Adrenal gland (tissue), 19 donors: ENCODE measurements around the gene CDH16. TPM values are rescaled to one million over a fixed set of nuclear protein-coding genes. Genes with fewer than 3 reads are reported as not detected.

Experiments used
- DNase-seq, 7 donors: peaks; one replicate each; pipeline ENCODE4 v3.0.0-alpha.2; 2019 to 2020
- H3K27ac ChIP-seq, 5 donors: fragments of 200-600 bp; sonication (generic) in 4 of 5; 1 replicate in 3 of 5; 2 replicates in 2 of 5; pipeline versions ENCODE4 v1.5.1 to v1.8.0; 2016 to 2020; ENCODE audit warnings: mild to moderate bottlenecking in 1 of 5
- H3K27me3 ChIP-seq: fragments of 200-600 bp; 2 replicates; pipeline ENCODE4 v1.8.0; 2021
- H3K36me3 ChIP-seq, 2 donors: fragments of 200-600 bp; replicated peaks in 1 of 2; 1 replicate in 1 of 2; 2 replicates in 1 of 2; pipeline versions ENCODE4 v1.5.1 to v1.8.0; 2018 to 2022
- H3K4me1 ChIP-seq, 2 donors: fragments of 200-600 bp; replicated peaks in 1 of 2; 1 replicate in 1 of 2; 2 replicates in 1 of 2; pipeline versions ENCODE4 v1.5.1 to v1.8.0; 2018 to 2021
- H3K4me3 ChIP-seq, 4 donors: fragments of 200-600 bp; sonication (generic) in 3 of 4; one replicate each; pipeline ENCODE4 v1.5.1; 2016 to 2018
- H3K9me3 ChIP-seq, 3 donors: fragments of 200-600 bp; sonication (generic) in 1 of 3; replicated peaks in 1 of 3; 1 replicate in 2 of 3; 2 replicates in 1 of 3; pipeline versions ENCODE4 v1.5.1 to v1.8.0; 2016 to 2021
- CTCF ChIP-seq, 6 experiments: fragments of 450-650 bp in 4 of 6; fragments of 200-600 bp in 2 of 6; sonication (generic) in 1 of 6; IDR thresholded peaks; 1 replicate in 5 of 6; 2 replicates in 1 of 6; pipeline versions ENCODE4 v1.5.1 to v1.8.0; 2016 to 2021; ENCODE audit warnings: antibody characterized with exemption in 6 of 6, mild to moderate bottlenecking in 2 of 6, moderate library complexity in 1 of 6
- POLR2A ChIP-seq, 2 donors: fragments of 450-650 bp; IDR thresholded peaks; one replicate each; pipeline ENCODE4 v1.6.1; 2017; ENCODE audit warnings: antibody characterized with exemption in 2 of 2, mild to moderate bottlenecking in 2 of 2, moderate library complexity in 1 of 2
- WGBS, 4 donors: extraction: QIAGEN DNeasy Blood & Tissue Kit in 2 of 4; methylation state at CpG; one replicate each; pipeline versions ENCODE4 v1.1.5 to v1.1.7; 2013 to 2017; 5-methylcytosine and 5-hydroxymethylcytosine counted together
- intact Hi-C, 2 donors: fragments of 100-400 bp; cut with DNase I; formaldehyde crosslinking; loops; one replicate each; pipeline versions ENCODE4 v1.14.1 to v1.15.0; 2022 to 2023
- long read RNA-seq, 10 donors: library from polyadenylated mRNA in 3 of 10; unstranded in 2 of 10; stranded (forward) in 1 of 10; transcript quantifications; one replicate each; pipeline ENCODE4 v2.0.0 and lab custom pipeline, GENCODE V29; 2021 to 2026
- polyA plus RNA-seq, 3 donors: library from polyadenylated mRNA; stranded (reverse); fragments of 200-250 nt in 2 of 3; fragments of 350-450 nt in 1 of 3; fragmentation: Illumina TruSeq in 1 of 3; extraction: RNeasy Lipid Tissue Mini Kit (QIAGEN cat#74804) in 1 of 3; gene quantifications; one replicate each; pipeline ENCODE4 v1.2.3, GENCODE V29; 2013 to 2014
- total RNA-seq, 9 donors: library from RNA; depleted of rRNA in 4 of 9; stranded (reverse); fragments of >200 nt in 4 of 9; fragments of 120-200 nt in 1 of 9; fragmentation: NEBNext Ultra II Directional in 1 of 9; extraction: Animal tissue kit (Norgen Biotek cat#: 25700) in 1 of 9; gene quantifications; one replicate each; pipeline versions ENCODE4 v1.1.0 to v1.2.4, GENCODE V29; 2013 to 2023
- donor health status: healthy with polysubstance abuse.
- donor health status: Bipolar disorder and iron deficiency.
- donor health status: DM: yes; HTN: yes; CAD: no.
- donor health status: DM: no; HTN: no; CAD: no.
- donor health status: DM: no; HTN: no; CAD: no.
- donor health status: DM: yes; HTN: yes; CAD: no.

CDH16 gene
- total RNA-seq (under 1 TPM in 1 of 9 donors, not detected in 8; 0.69 TPM), polyA plus RNA-seq (not detected)
- long read RNA-seq, donor 1, partial matches to known transcripts: 7 of 7 reads
- long read RNA-seq, donor 1, other reads (novel, unspliced or antisense): 0 of 7 reads
- long read RNA-seq, donor 2: 0 reads
- long read RNA-seq, donor 3: 0 reads
- long read RNA-seq, donor 4: 0 reads
- long read RNA-seq, donor 5: 0 reads
- long read RNA-seq, donor 6: 0 reads
- long read RNA-seq, donor 7: 0 reads
- long read RNA-seq, donor 8: 0 reads
- long read RNA-seq, donor 9: 0 reads
- long read RNA-seq, donor 10: 0 reads

- no peaks in the 10 kb centered on the region for H3K36me3 ChIP-seq
- peaks cover 4 to 6% of the 10 kb centered on the region in 2 donors for H3K4me1 ChIP-seq
- 64 to 78% (median 75%) methylated on average over 5 to 7 of the region's 7 CpGs for WGBS, 4 donors
- H3K27me3 ChIP-seq: no peaks in the 10 kb centered on the region
- H3K27ac ChIP-seq: no peak within 1 kb of the TSS
- DNase-seq: no peak
- no peak for TF ChIP-seq POLR2A (IDR thresholded peaks at IDR 0.05)
- no peak for TF ChIP-seq CTCF (IDR thresholded peaks at IDR 0.05)
- no peaks in the 10 kb centered on the region for H3K9me3 ChIP-seq
- no peak within 1 kb of the TSS for H3K4me3 ChIP-seq
- intact Hi-C loops: no loop called here
Observed at GRCh38 chr16:66918803-66919568, at the start of gene CDH16. Gene CDH16 (minus strand): TSS chr16:66918885. CDS start chr16:66918065, 820 bp downstream.

- H3K27me3 ChIP-seq: no peaks in the 10 kb centered on the region
- no peak for DNase-seq
- H3K4me1 ChIP-seq: peaks cover 0 to 5% of the 10 kb centered on the region in 2 donors
- WGBS, 4 donors: 64 to 71% (median 71%) methylated on average over 3 to 6 of the region's 6 CpGs; no CpG with 5 or more reads in 1 of the 4 donors
- no peak overlapping the region for H3K4me3 ChIP-seq
- H3K9me3 ChIP-seq: no peaks in the 10 kb centered on the region
- intact Hi-C loops: no loop called here
- TF ChIP-seq CTCF (IDR thresholded peaks at IDR 0.05) (no peak), POLR2A (IDR thresholded peaks at IDR 0.05) (no peak)
- H3K36me3 ChIP-seq: no peaks in the 10 kb centered on the region
- no peak overlapping the region for H3K27ac ChIP-seq
Observed at GRCh38 chr16:66964049-66964448, 45.4 kb upstream of the CDH16 start.

- WGBS, 4 donors: 53 to 76% (median 56%) methylated on average over 5 of the region's 5 CpGs
- Histone ChIP-seq H3K27me3 (no peaks in the 10 kb centered on the region), H3K4me1 (no peaks in the 10 kb centered on the region), H3K36me3 (no peaks in the 10 kb centered on the region), H3K27ac (no peak overlapping the region), H3K9me3 (no peaks in the 10 kb centered on the region), H3K4me3 (no peak overlapping the region)
- TF ChIP-seq CTCF (IDR thresholded peaks at IDR 0.05): no peak
- no peak for TF ChIP-seq POLR2A (IDR thresholded peaks at IDR 0.05)
- no peak for DNase-seq
- intact Hi-C loops: no loop called here
Observed at GRCh38 chr16:66961914-66962313, 43.2 kb upstream of the CDH16 start.

- intact Hi-C loops: no loop called here
- peak within 1 kb of the TSS in 1 of 5 donors; percentile 53 for H3K27ac ChIP-seq
- H3K9me3 ChIP-seq: no peaks in the 10 kb centered on the region
- WGBS, 4 donors: 62 to 68% (median 65%) methylated on average over 14 to 16 of the region's 16 CpGs
- H3K27me3 ChIP-seq: no peaks in the 10 kb centered on the region
- H3K36me3 ChIP-seq: no peaks in the 10 kb centered on the region
- no peaks in the 10 kb centered on the region for H3K4me1 ChIP-seq
- TF ChIP-seq CTCF (IDR thresholded peaks at IDR 0.05) (peak; percentile 49 to 71 (median 64)), POLR2A (IDR thresholded peaks at IDR 0.05) (no peak)
- peak in 6 of 7 donors; percentile 58 to 85 (median 76) for DNase-seq
- no peak within 1 kb of the TSS for H3K4me3 ChIP-seq
Observed at GRCh38 chr16:66961065-66961744, 42.5 kb upstream of the CDH16 start, which contains the start of gene CES3. Gene CES3 (plus strand): TSS chr16:66961266. CDS start chr16:66961308, 42 bp downstream.
